ENCODE measurements around the gene ZNF708. TPM values are rescaled to one million over a fixed set of nuclear protein-coding genes. Genes with fewer than 3 reads are reported as not detected.

ZNF708 gene
- total and polyA plus RNA-seq, 9 of the 15 experiments (the other 6 are each of a cell fraction or from before 2014, with no cell fraction given): 2.9 to 11.9 (median 6.7) TPM

DNA sequence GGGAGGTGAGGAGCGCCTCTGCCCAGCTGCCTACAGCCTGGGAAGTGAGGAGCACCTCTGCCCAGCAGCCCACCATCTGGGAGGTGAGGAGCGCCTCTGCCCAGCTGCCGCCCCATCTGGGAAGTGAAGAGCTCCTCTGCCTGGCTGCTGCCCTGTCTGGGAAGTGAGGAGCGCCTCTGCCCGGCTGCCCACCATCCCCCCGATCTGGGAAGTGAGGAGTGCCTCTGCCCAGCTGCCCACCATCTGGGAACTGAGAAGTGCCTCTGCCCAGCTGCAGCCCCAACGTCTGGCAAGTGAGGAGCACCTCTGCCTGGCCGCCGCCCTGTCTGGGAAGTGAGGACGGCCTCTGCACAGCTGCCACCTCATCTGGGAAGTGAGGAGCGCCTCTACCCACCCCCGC, 64.3 kb downstream of the ZNF708 start:
- ATAC-seq: no peak
- FAIRE-seq: no peak
- H3K4me3 ChIP-seq: no peak overlapping the region
- ChIA-PET POLR2A (no interaction called here), CTCF (ENCODE audit: low intra/inter-chr PET ratio) (no interaction called here)
- no peak for DNase-seq (ENCODE audit: extremely low read depth in 1 of 4, low spot score in 3 of 4)
- no peaks in the 10 kb centered on the region for H3K4me1 ChIP-seq (replicated peaks in 1 of 2; ENCODE audit: control insufficient read depth in 2 of 2, insufficient read depth in 2 of 2, low read length in 2 of 2)
- no peaks in the 10 kb centered on the region for H3K27me3 ChIP-seq (ENCODE audit: control insufficient read depth in 2 of 2, insufficient read depth in 2 of 2, low read length in 2 of 2)
- H3K9ac ChIP-seq (ENCODE audit: insufficient read depth in 1 of 2, low read depth in 2 of 2, low read length in 2 of 2): no peak overlapping the region
- BruUV-seq (replicated peaks): no TSS peak
- WGBS (ENCODE audit: insufficient coverage, low coverage, missing lambda C conversion rate): 0% methylated on average over 8 of the region's 12 CpGs
- in situ Hi-C loops (cut with MboI) (no loop called here), intact Hi-C loops (cut with micrococcal nuclease) (no loop called here)
- H3K9me3 ChIP-seq (replicated peaks; ENCODE audit: control insufficient read depth, insufficient read depth, low read depth, low read length): no peaks in the 10 kb centered on the region; the same call in 1 of the 2 replicates
- H4K20me1 ChIP-seq (replicated peaks; ENCODE audit: control insufficient read depth, insufficient read depth, low read length): no peaks in the 10 kb centered on the region
- no peaks in the 10 kb centered on the region for H3K9me1 ChIP-seq (ENCODE audit: control insufficient read depth, insufficient read depth, low read length)
- H3K27ac ChIP-seq (ENCODE audit: extremely low read depth, low read depth, low read length): no peak overlapping the region
- H3K4me2 ChIP-seq (ENCODE audit: insufficient read depth, low read length): no peak overlapping the region
- no peak overlapping the region for H2AFZ ChIP-seq (ENCODE audit: low read depth, low read length)
- H3K36me3 ChIP-seq (ENCODE audit: control insufficient read depth, insufficient read depth, low read length): no peaks in the 10 kb centered on the region
- TF ChIP-seq ZNF263 (CRISPR knock-in tag; IDR thresholded peaks at IDR 0.05; ENCODE audit: borderline replicate concordance): no peak
- TF ChIP-seq PRDM10 (IDR thresholded peaks at IDR 0.05; ENCODE audit: partially characterized antibody): no peak
- no peaks in the 10 kb centered on the region for H3K79me2 ChIP-seq (ENCODE audit: control insufficient read depth, insufficient read depth, low read length)

Data from K562 (cell line).